ENCODE data around the gene FXYD5.

DNA sequence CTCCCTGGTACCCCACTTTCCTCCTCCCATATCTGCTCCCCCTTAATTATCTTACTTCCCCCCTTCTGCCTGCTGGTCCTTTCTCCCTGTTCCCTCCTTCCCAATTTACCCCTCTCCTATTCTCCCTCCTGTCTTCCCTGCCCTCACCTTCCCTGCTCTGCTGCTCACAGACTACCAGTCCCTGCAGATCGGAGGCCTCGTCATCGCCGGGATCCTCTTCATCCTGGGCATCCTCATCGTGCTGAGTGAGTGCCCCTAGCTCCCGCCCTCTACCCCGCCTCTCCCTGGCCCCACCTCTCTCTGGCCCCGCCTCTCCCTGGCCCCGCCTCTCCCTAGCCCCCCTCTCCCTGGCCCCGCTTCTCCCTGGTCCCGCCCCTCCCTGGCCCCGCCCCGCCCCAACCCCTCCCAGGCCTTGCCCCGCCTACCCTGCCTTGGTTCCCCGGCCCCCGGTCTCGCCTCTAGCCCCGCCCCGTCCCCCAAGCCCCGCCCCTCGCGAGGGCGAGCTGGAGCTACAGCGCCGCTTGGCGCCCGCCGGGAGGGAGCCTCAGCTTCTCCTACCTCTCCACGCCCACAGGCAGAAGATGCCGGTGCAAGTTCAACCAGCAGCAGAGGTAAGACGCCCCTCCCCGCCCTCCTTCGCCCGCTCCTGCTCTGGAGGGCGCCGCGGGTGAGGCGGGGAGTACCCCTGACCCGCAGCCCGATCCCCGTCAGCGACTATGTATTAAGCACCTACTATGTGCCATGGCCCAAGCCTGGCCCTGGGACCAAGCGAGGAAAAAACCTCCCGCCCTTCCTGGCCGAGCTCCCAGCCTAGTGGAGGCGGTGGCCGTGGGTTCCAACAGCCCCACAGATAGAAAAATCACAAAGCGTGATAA, 13.3 kb upstream of the FXYD5 start:
- TF ChIP-seq YY1 (IDR thresholded peaks at IDR 0.05; ENCODE audit: insufficient read depth, insufficient read length): no peak
- no peak for TF ChIP-seq ZNF274 (IDR thresholded peaks at IDR 0.05; ENCODE audit: low read depth, low read length)
- TF ChIP-seq SUZ12 (IDR thresholded peaks at IDR 0.05; ENCODE audit: extremely low read depth, insufficient read depth, insufficient read length): no peak
